ENCODE measurements around the gene ID3.

Gene ID3

DNA sequence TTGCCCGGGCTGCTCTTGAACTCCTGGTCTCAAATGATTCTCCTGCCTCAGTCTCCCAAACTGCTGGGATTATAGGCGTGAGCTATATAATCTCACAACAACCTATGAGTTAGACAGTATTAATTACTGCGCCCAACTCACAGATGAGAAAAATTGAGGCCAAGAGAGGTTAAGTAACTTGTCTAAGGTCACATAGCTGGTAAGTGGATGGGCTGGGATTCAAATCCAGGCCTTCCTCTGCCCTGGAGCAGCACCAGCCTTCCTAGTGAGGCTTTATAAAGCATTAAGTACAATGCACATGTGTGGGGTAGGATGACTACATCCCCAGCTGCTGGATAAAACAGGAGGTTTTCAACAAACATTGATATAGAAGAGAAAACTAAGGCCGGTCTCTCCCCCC lies 43.4 kb downstream of the ID3 start:
- H3K4me2 ChIP-seq: no peak overlapping the region
- H3K4me1 ChIP-seq: peaks cover 0 to 13% (median 7%) of the 10 kb centered on the region in 10 experiments; a peak in 16 of 20 replicates
- H4K20me1 ChIP-seq: peaks cover 0 to 97% (median 50%) of the 10 kb centered on the region in 11 experiments; a peak in 12 of 22 replicates
- H3K9me3 ChIP-seq (replicated peaks in 1 of 11): no peaks in the 10 kb centered on the region
- peaks cover 0 to 100% (median 100%) of the 10 kb centered on the region in 11 experiments; a peak in 21 of 22 replicates for H3K36me3 ChIP-seq
- no peak overlapping the region for H3K9ac ChIP-seq
- H3K27ac ChIP-seq: peak overlapping the region in 2 of 11 experiments; percentile 33 to 47; a peak in 3 of 22 replicates
- no peak for TF ChIP-seq Cebpa-rat (IDR thresholded peaks at IDR 0.05)
- no peak overlapping the region for H3K4me3 ChIP-seq
- no peaks in the 10 kb centered on the region for H3K27me3 ChIP-seq

DNA sequence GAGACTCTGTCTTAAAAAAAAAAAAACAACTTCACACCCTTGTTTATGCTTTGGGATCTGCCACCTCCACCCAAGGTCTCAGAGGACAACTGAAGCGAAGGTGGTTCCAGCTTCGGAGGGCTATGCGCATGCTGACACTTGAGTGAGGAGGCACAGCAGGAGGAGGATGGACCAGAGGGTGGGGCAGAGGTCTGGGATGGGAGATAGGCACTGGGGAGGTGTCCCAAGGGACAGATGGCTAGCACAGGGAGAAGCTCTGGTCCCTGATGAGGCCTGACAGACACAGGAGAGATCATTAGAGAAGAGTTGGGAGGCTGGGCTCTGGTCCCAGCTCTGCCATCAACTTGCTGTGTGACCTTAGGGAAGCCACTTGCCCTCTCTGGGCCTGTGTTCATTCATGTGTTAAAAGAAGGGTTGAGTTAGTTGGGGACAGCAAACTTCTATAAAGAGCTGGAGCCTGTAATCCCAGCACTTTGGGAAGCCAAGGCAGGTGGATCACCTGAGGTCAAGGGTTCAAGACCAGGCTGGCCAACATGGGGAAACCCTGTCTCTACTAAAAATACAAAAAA lies 45.1 kb downstream of the ID3 start:
- no peak overlapping the region for H3K4me2 ChIP-seq
- H3K9ac ChIP-seq: no peak overlapping the region
- H4K20me1 ChIP-seq: peaks cover 0 to 98% (median 61%) of the 10 kb centered on the region in 11 experiments; a peak in 13 of 22 replicates
- H3K4me1 ChIP-seq: peaks cover 0 to 8% (median 0%) of the 10 kb centered on the region in 10 experiments; a peak in 3 of 20 replicates
- peaks cover 0 to 100% (median 100%) of the 10 kb centered on the region in 11 experiments; a peak in 21 of 22 replicates for H3K36me3 ChIP-seq
- H3K27ac ChIP-seq: no peak overlapping the region; a peak in 1 of 22 replicates
- H3K4me3 ChIP-seq: no peak overlapping the region
- no peaks in the 10 kb centered on the region for H3K27me3 ChIP-seq
- no peaks in the 10 kb centered on the region for H3K9me3 ChIP-seq (replicated peaks in 1 of 11)
- TF ChIP-seq Cebpa-rat (IDR thresholded peaks at IDR 0.05): no peak

DNA sequence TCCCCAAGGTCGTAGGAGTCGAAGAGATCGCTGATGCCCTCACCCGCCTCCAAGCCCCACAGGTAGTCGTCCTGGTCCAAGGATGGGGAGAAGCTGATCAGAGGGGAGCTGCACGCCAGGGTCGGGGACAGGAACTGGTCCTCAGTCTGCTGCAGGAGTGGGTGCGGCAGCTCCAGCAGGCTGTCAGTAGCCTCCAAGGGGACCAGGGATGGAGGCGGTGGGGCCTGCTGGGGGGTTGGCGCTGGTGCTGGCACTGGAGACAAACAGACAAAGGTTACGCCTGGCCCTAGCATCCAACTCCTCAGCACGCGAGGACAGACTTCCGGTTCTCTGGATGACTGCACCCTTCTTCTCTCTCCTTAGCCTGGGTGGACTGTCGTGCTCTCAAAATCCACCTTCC lies 49.4 kb downstream of the ID3 start:
- Histone ChIP-seq H4K20me1 (peaks cover 0 to 90% (median 58%) of the 10 kb centered on the region in 11 experiments; a peak in 13 of 22 replicates), H3K9me3 (replicated peaks in 1 of 11) (no peaks in the 10 kb centered on the region), H3K27me3 (no peaks in the 10 kb centered on the region), H3K9ac (peak overlapping the region in 2 of 11 experiments; percentile 24 to 43; a peak in 3 of 22 replicates), H3K27ac (peak overlapping the region in 1 of 11 experiments; percentile 49; a peak in 2 of 22 replicates), H3K4me3 (no peak overlapping the region), H3K4me2 (no peak overlapping the region), H3K36me3 (peaks cover 0 to 100% (median 100%) of the 10 kb centered on the region in 11 experiments), H3K4me1 (peaks cover 0 to 37% (median 19%) of the 10 kb centered on the region in 10 experiments; a peak in 9 of 20 replicates)
- no peak for TF ChIP-seq Cebpa-rat (IDR thresholded peaks at IDR 0.05)

Data from BLaER1 treated with 17β-estradiol and CSF1 and Interleukin-3, amounts not matched to agents 10 nM and 100 nM (cell line).